Esophagus muscularis mucosa (tissue), 4 donors: ENCODE data around the gene LTC4S.

Experiments used
- EP300 ChIP-seq: sonication (generic); formaldehyde crosslinking; IDR thresholded peaks from one replicate; pipeline ENCODE4 v1.6.1; 2017; ENCODE audit warnings: antibody characterized with exemption
- POLR2A ChIP-seq: fragments of 450-650 bp; IDR thresholded peaks from one replicate; pipeline ENCODE4 v1.6.1; 2017; ENCODE audit warnings: antibody characterized with exemption, moderate library complexity, mild to moderate bottlenecking, low read depth
- POLR2AphosphoS5 ChIP-seq, 2 donors: sonication (generic); formaldehyde crosslinking; IDR thresholded peaks; one replicate each; pipeline ENCODE4 v1.6.1; 2017; ENCODE audit warnings: antibody characterized with exemption in 2 of 2
- TF ChIP-seq, protein P1 (sequence below), 3 experiments: fragments of 200-600 bp in 2 of 3; fragments of 450-650 bp in 1 of 3; sonication (generic) in 2 of 3; IDR thresholded peaks; one replicate each; pipeline ENCODE4 v1.5.1; 2017 to 2019; ENCODE audit warnings: antibody characterized with exemption in 3 of 3, mild to moderate bottlenecking in 2 of 3, moderate library complexity in 1 of 3

GRCh38 chr5:179773686-179774040, 20.1 kb upstream of the LTC4S start:
- TF ChIP-seq POLR2A, result no peak
- no peak for TF ChIP-seq EP300
- TF ChIP-seq, protein P1, sequence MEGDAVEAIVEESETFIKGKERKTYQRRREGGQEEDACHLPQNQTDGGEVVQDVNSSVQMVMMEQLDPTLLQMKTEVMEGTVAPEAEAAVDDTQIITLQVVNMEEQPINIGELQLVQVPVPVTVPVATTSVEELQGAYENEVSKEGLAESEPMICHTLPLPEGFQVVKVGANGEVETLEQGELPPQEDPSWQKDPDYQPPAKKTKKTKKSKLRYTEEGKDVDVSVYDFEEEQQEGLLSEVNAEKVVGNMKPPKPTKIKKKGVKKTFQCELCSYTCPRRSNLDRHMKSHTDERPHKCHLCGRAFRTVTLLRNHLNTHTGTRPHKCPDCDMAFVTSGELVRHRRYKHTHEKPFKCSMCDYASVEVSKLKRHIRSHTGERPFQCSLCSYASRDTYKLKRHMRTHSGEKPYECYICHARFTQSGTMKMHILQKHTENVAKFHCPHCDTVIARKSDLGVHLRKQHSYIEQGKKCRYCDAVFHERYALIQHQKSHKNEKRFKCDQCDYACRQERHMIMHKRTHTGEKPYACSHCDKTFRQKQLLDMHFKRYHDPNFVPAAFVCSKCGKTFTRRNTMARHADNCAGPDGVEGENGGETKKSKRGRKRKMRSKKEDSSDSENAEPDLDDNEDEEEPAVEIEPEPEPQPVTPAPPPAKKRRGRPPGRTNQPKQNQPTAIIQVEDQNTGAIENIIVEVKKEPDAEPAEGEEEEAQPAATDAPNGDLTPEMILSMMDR (IDR thresholded peaks at IDR 0.05), result no peak
- no peak for TF ChIP-seq POLR2AphosphoS5 (IDR thresholded peaks at IDR 0.05)
